Naive thymus-derived CD4-positive, alpha-beta T cell (primary cell): ENCODE results near the gene ZNF787. TPM values are rescaled to one million over a fixed set of nuclear protein-coding genes. Genes with fewer than 3 reads are reported as not detected.
A peak's percentile ranks its signal among the peaks of the same experiment; 100 is the strongest.
"Not testable (repeated sequence)": the region's sequence is repeated elsewhere in the genome, so short reads cannot be mapped to it uniquely, and the experiment has no call there.

ENCODE experiments used
- ATAC-seq: fragments of 150-1000 bp; cut with Tn5 transposase; 2 replicates; pipeline ENCODE4 v1.10.0; 2021; ENCODE audit warnings: mild to moderate bottlenecking, moderate library complexity
- CTCF ChIA-PET: fragments of 350-600 bp; sonication (Branson Sonifier 250); formaldehyde crosslinking; loops from one replicate; lab custom pipeline; 2021; ENCODE audit warnings: antibody characterized with exemption; lab: Charles Lee
- POLR2A ChIA-PET: fragments of 350-600 bp; sonication (Branson Sonifier 250); formaldehyde crosslinking; loops from one replicate; lab custom pipeline; 2021; ENCODE audit warnings: antibody characterized with exemption, inconsistent platforms; lab: Charles Lee
- DNase-seq, 9 donors: peaks; one replicate each; pipeline versions ENCODE4 v3.0.0 to v3.0.0-alpha.2; 2020 to 2022; ENCODE audit warnings: mixed read lengths in 1 of 9
- H3K27ac ChIP-seq: one replicate; pipeline ENCODE4 v1.7.0; 2013; ENCODE audit warnings: mild to moderate bottlenecking, low read depth, low read length, moderate library complexity
- H3K27me3 ChIP-seq, 2 donors: one replicate each; pipeline ENCODE4 v1.7.0; 2013; ENCODE audit warnings: low read length in 2 of 2, mild to moderate bottlenecking in 2 of 2, moderate library complexity in 2 of 2; ENCODE audit not compliant: control insufficient read depth in 2 of 2, insufficient read depth in 2 of 2
- H3K36me3 ChIP-seq, 3 experiments: 1 replicate in 2 of 3; 2 replicates in 1 of 3; pipeline ENCODE4 v1.7.0; 2013; ENCODE audit warnings: low read length in 3 of 3, mild to moderate bottlenecking in 3 of 3, moderate library complexity in 1 of 3; ENCODE audit not compliant: insufficient read depth in 3 of 3, control insufficient read depth in 2 of 3
- H3K4me1 ChIP-seq, 2 donors: one replicate each; pipeline ENCODE4 v1.7.0; 2013; ENCODE audit warnings: low read length in 2 of 2, mild to moderate bottlenecking in 2 of 2, moderate library complexity in 1 of 2; ENCODE audit not compliant: control insufficient read depth in 2 of 2, insufficient read depth in 2 of 2
- H3K4me3 ChIP-seq: 2 replicates; pipeline ENCODE4 v1.7.0; 2013; ENCODE audit warnings: mild to moderate bottlenecking, low read length
- H3K9me3 ChIP-seq, 3 experiments: 1 replicate in 2 of 3; 2 replicates in 1 of 3; pipeline ENCODE4 v1.7.0; 2013; ENCODE audit warnings: low read length in 3 of 3; ENCODE audit not compliant: control insufficient read depth in 2 of 3
- H3K27ac Mint-ChIP-seq, 9 donors: one replicate each; pipeline ENCODE4 v1.8.0; 2020 to 2022; ENCODE audit warnings: mixed read lengths in 9 of 9, mild to moderate bottlenecking in 8 of 9, moderate library complexity in 5 of 9, inconsistent platforms in 2 of 9
- H3K27me3 Mint-ChIP-seq, 5 donors: one replicate each; pipeline ENCODE4 v1.8.0; 2021 to 2022; ENCODE audit warnings: mixed read lengths in 5 of 5, mild to moderate bottlenecking in 1 of 5
- H3K36me3 Mint-ChIP-seq, 5 donors: one replicate each; pipeline ENCODE4 v1.8.0; 2020 to 2022; ENCODE audit warnings: mixed read lengths in 5 of 5, mild to moderate bottlenecking in 3 of 5, inconsistent platforms in 1 of 5
- H3K4me1 Mint-ChIP-seq, 7 donors: one replicate each; pipeline ENCODE4 v1.8.0; 2020 to 2022; ENCODE audit warnings: mixed read lengths in 7 of 7, mild to moderate bottlenecking in 3 of 7, inconsistent platforms in 1 of 7
- H3K4me3 Mint-ChIP-seq, 10 donors: one replicate each; pipeline ENCODE4 v1.8.0; 2020 to 2022; ENCODE audit warnings: mild to moderate bottlenecking in 10 of 10, mixed read lengths in 10 of 10, moderate library complexity in 6 of 10, inconsistent platforms in 2 of 10
- H3K9me3 Mint-ChIP-seq, 11 donors: one replicate each; pipeline ENCODE4 v1.8.0; 2020 to 2022; ENCODE audit warnings: mixed read lengths in 11 of 11, mild to moderate bottlenecking in 4 of 11, inconsistent platforms in 1 of 11, moderate library complexity in 1 of 11
- intact Hi-C, 2 donors: fragments of 100-400 bp; cut with micrococcal nuclease; formaldehyde crosslinking; loops; one replicate each; pipeline ENCODE4 v1.15.1; 2023
- polyA plus RNA-seq, 2 donors: library from polyadenylated mRNA; unstranded; fragments of 300-500 nt; fragmentation: Illumina TruSeq; gene quantifications; one replicate each; pipeline ENCODE4 v1.2.3, GENCODE V29; 2021
- total RNA-seq, 6 experiments: library from RNA in 5 of 6; stranded (reverse) in 5 of 6; gene quantifications; 1 replicate in 5 of 6; 2 replicates in 1 of 6; pipeline ENCODE4 v1.2.3 and lab custom pipeline; 2021 to 2026

Gene ZNF787
- total and polyA plus RNA-seq, 7 experiments from 2014 or later, result 1.5 to 41.2 (median 32.2) TPM

DNA sequence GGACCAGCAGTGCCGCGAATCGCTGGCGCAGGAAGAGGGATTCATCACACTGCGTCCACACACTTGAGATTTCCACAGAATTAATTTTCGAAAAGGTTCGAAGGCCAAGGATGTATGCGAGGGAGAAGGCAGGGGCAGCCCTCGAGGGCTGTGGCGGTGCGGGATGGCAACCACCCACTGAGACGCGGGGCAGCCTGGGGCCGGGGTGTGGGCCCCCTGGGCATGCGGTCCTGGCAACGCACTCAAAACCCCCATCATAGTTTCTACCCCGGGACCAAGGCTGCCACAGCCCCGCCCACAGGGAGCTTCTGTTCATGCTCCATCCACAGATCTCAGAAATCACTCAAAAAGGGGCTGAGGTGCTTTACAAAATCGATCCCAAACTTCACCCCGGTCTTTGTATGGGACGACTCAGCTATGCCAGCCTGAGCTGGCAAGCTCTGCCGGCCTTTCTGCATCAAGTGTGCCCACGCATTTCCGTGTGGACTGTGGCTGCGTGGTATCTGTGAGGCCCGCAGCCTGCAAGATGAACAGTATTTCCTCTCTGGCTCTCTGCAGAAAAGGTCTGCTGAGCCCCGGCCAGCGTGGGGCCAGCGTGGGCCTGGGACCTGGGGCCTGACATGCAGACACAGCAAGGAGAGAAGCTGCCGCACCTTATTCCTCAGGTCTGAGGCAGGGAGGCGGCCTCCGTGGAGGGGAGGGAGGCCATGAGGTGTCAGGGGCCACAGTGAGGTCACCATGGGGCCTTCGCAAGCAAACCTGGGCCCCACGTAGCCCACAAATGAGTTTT lies 19.2 kb downstream of the ZNF787 start:
- CTCF ChIA-PET, result no interaction called here
- DNase-seq, result no peak
- peak overlapping the region; percentile 14 for H3K27ac ChIP-seq
- H3K9me3 ChIP-seq, result no peaks in the 10 kb centered on the region
- no peaks in the 10 kb centered on the region for H3K27me3 ChIP-seq
- H3K4me3 Mint-ChIP-seq, result no peak overlapping the region
- no peak overlapping the region for H3K27ac Mint-ChIP-seq
- peaks cover 13 to 27% (median 23%) of the 10 kb centered on the region in 7 donors for H3K4me1 Mint-ChIP-seq
- H3K4me1 ChIP-seq, result peaks cover 0 to 5% of the 10 kb centered on the region in 2 donors
- POLR2A ChIA-PET, result no interaction called here
- no peaks in the 10 kb centered on the region for H3K27me3 Mint-ChIP-seq
- H3K9me3 Mint-ChIP-seq, result no peaks in the 10 kb centered on the region
- H3K4me3 ChIP-seq, result no peak overlapping the region
- peaks cover 0 to 65% (median 0%) of the 10 kb centered on the region in 3 experiments for H3K36me3 ChIP-seq
- intact Hi-C loops, result no loop called here
- peaks cover 0 to 9% (median 0%) of the 10 kb centered on the region in 5 donors for H3K36me3 Mint-ChIP-seq
- no peak for ATAC-seq

DNA sequence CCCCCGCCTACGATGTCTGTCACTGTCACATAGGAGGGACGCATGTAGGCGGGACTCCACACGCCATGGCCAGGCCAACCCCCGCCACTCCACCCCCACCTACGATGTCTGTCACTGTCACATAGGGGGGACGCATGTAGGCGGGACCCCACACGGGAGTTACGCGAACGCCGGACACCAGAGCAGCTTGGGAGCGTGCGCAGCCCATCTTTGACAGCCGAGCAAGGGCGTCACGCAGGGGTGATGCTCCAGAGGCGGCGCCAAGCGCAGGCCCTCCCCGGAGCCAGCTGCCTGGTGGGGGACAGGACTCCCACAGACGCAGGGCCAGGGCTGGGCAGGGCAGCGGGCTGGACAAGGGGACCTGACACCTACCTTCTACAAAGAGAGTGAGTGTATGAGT lies 20.0 kb downstream of the ZNF787 start:
- H3K27me3 Mint-ChIP-seq, result no peaks in the 10 kb centered on the region
- no peaks in the 10 kb centered on the region for H3K9me3 ChIP-seq
- intact Hi-C loops, result no loop called here
- peaks cover 0 to 9% (median 0%) of the 10 kb centered on the region in 5 donors for H3K36me3 Mint-ChIP-seq
- H3K27me3 ChIP-seq, result no peaks in the 10 kb centered on the region
- H3K4me1 ChIP-seq, result peaks cover 0 to 5% of the 10 kb centered on the region in 2 donors
- ChIA-PET POLR2A (no interaction called here), CTCF (no interaction called here)
- peaks cover 0 to 61% (median 0%) of the 10 kb centered on the region in 3 experiments for H3K36me3 ChIP-seq
- H3K4me1 Mint-ChIP-seq, result peaks cover 9 to 18% (median 15%) of the 10 kb centered on the region in 7 donors
- no peak overlapping the region for H3K4me3 Mint-ChIP-seq
- no peak overlapping the region for H3K4me3 ChIP-seq
- H3K9me3 Mint-ChIP-seq, result no peaks in the 10 kb centered on the region
- no peak overlapping the region for H3K27ac ChIP-seq
- ATAC-seq (no peak), DNase-seq (no peak)
- H3K27ac Mint-ChIP-seq, result no peak overlapping the region

DNA sequence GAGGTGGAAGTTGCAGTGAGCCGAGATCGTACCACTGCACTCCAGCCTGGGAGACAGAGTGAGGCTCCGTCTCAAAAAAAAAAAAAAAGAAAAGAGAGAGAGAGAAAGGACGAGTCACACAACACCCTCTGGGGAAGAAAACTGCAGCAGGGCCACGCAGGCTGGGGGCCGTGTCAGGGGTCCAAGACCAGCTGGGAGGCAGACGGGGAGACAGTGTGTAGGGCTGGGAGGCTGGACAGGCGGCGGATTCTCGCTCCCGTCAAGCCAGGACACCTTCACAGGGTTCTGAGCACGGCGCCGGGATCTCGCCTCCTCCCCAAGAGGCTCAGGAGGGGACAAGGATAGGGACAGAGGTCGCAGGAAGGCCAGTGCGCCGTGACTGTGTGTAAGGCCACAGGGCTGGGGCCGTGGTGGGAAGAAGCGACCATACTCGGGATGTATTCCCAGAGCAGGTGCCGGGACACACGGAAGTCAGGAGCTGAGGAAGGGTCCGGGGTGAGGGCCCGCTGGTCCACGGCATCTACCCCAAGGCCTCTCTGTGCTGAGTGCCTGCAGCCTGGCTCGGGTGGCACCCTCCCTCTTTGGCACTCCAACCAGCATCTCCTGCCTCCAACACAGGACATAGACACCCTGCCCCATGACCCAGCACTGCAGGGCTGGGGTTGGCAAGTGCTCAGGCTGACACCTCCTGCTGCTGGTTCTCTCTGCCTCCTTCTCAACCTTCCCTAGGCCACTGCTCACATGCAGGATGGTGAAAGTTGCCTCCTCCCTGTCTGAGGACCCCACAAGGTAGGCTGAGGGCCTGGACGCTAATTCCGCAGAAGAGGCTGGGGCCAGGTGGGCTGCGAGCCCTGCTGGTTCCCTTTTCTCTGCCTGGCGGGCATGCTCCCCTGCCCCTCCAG lies 21.2 kb downstream of the ZNF787 start:
- intact Hi-C loops, result no loop called here
- DNase-seq (no peak), ATAC-seq (peak; percentile 7)
- Mint-ChIP-seq H3K9me3 (peaks cover 0 to 2% (median 0%) of the 10 kb centered on the region in 11 donors), H3K27me3 (no peaks in the 10 kb centered on the region), H3K4me1 (peaks cover 0 to 8% (median 4%) of the 10 kb centered on the region in 7 donors), H3K36me3 (peaks cover 0 to 14% (median 0%) of the 10 kb centered on the region in 5 donors), H3K4me3 (no peak overlapping the region), H3K27ac (no peak overlapping the region)
- Histone ChIP-seq H3K27ac (no peak overlapping the region), H3K4me1 (no peaks in the 10 kb centered on the region), H3K9me3 (no peaks in the 10 kb centered on the region), H3K4me3 (no peak overlapping the region), H3K36me3 (peaks cover 0 to 64% (median 0%) of the 10 kb centered on the region in 3 experiments), H3K27me3 (no peaks in the 10 kb centered on the region)
- ChIA-PET CTCF (no interaction called here), POLR2A (no interaction called here)

DNA sequence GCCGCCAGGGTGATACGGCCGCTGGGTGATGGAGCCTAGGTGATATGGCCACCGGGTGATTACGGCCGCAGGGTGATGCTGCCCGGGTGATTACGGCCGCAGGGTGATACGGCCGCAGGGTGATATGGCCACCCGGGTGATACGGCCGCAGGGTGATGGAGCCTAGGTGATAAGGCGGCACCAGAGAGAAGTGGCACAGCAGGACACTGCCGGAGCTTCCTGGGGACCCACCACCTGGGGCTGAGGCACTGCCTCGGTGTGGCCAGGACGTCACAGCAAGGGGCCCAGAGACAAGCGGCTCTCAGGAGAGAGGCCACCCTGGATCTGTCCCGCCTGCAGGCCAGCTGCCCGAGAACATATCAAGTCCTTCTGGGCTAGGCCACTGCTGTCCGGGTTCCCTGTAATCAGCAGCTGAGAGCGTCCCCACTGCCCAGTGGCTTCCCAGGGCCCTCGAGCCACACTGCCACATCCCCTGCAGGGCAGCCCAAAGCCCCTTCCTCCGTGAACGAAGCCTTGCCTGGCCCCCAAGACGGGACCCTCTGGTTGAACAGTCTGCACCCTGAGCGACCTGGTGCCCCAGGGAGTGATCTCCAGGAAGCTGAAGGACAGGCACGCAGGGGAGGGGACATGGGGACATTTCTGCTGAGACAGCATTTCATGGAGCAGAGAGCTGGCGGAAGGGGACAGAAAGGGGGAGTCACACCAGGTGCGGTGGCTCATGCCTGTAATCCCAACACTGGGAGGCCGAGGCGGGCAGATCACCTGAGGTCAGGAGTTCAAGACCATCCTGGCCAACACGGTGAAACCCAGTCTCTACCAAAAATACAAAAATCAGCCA lies 22.1 kb downstream of the ZNF787 start:
- Histone ChIP-seq H3K4me1 (no peaks in the 10 kb centered on the region), H3K9me3 (no peaks in the 10 kb centered on the region), H3K27me3 (no peaks in the 10 kb centered on the region), H3K27ac (no peak overlapping the region), H3K4me3 (no peak overlapping the region), H3K36me3 (peaks cover 0 to 64% (median 0%) of the 10 kb centered on the region in 3 experiments)
- Mint-ChIP-seq H3K27me3 (no peaks in the 10 kb centered on the region), H3K9me3 (peaks cover 0 to 2% (median 0%) of the 10 kb centered on the region in 11 donors), H3K27ac (no peak overlapping the region), H3K4me1 (peaks cover 0 to 8% (median 3%) of the 10 kb centered on the region in 7 donors), H3K36me3 (peaks cover 0 to 18% (median 3%) of the 10 kb centered on the region in 5 donors), H3K4me3 (no peak overlapping the region)
- DNase-seq, result no peak
- ATAC-seq, result no peak
- intact Hi-C loops, result no loop called here
- ChIA-PET CTCF (no interaction called here), POLR2A (no interaction called here)

DNA sequence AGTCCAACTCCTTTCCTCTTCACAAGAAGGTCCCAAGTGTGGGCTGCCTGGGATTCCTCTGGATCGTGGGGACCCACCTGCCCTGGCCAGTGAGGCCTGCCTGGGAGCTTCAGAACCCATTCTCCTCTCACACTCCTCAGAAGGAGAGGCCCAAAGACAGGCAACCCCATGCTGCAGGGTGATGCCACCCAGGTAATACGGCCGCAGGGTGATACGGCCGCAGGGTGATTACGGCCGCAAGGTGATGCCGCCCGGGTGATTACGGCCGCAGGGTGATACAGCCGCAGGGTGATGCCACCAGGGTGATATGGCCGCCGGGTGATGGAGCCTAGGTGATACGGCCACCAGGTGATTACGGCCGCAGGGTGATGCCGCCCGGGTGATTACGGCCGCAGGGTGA lies 22.9 kb downstream of the ZNF787 start:
- H3K4me3 ChIP-seq, CTCF ChIA-PET, H3K27ac Mint-ChIP-seq, intact Hi-C loops, H3K27me3 Mint-ChIP-seq, H3K9me3 ChIP-seq, POLR2A ChIA-PET, ATAC-seq, H3K27me3 ChIP-seq, H3K4me1 ChIP-seq, DNase-seq, H3K27ac ChIP-seq, H3K4me3 Mint-ChIP-seq, H3K9me3 Mint-ChIP-seq: not testable (repeated sequence)
- H3K36me3 Mint-ChIP-seq, result peaks cover 0 to 24% (median 8%) of the 10 kb centered on the region in 5 donors
- H3K36me3 ChIP-seq, result peaks cover 0 to 62% (median 0%) of the 10 kb centered on the region in 3 experiments
- peaks cover 0 to 10% (median 6%) of the 10 kb centered on the region in 7 donors for H3K4me1 Mint-ChIP-seq

DNA sequence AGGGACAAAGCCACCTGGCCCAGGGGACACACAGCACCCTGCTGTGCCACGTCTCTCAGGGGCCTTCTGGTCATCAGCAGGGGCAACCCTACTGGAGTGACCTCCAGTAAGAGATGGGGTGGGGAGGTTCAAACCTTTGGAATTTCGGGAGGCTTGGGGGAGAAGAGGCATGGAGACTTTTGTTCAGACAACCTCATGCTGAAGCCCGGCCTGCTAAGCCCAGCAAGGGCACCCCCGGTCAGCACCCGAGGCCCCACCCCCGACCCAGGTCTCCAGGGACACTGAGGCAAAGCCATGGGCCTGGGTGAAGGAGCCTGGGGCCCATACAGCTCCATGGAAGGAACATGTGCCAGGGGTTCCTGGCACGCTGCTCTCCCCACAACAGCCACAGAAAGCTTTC lies 23.3 kb downstream of the ZNF787 start:
- peaks cover 0 to 29% (median 11%) of the 10 kb centered on the region in 5 donors for H3K36me3 Mint-ChIP-seq
- intact Hi-C loops, result no loop called here
- H3K27me3 Mint-ChIP-seq, result no peaks in the 10 kb centered on the region
- H3K27ac ChIP-seq, result no peak overlapping the region
- H3K4me3 ChIP-seq, result no peak overlapping the region
- no peak overlapping the region for H3K4me3 Mint-ChIP-seq
- H3K4me1 Mint-ChIP-seq, result peaks cover 0 to 15% (median 7%) of the 10 kb centered on the region in 7 donors
- no peaks in the 10 kb centered on the region for H3K27me3 ChIP-seq
- H3K9me3 ChIP-seq, result no peaks in the 10 kb centered on the region
- peaks cover 0 to 57% (median 0%) of the 10 kb centered on the region in 3 experiments for H3K36me3 ChIP-seq
- no peaks in the 10 kb centered on the region for H3K4me1 ChIP-seq
- DNase-seq (no peak), ATAC-seq (no peak)
- H3K27ac Mint-ChIP-seq, result no peak overlapping the region
- CTCF ChIA-PET, result no interaction called here
- H3K9me3 Mint-ChIP-seq, result peaks cover 0 to 8% (median 0%) of the 10 kb centered on the region in 11 donors
- POLR2A ChIA-PET, result no interaction called here
